HG02571 (cell line): Measurements from ENCODE around the gene RSU1.

Source experiments
- ATAC-seq: cut with Tn5 transposase; IDR thresholded peaks from one replicate; pipeline ENCODE4 v1.9.1; 2021; ENCODE audit warnings: mild to moderate bottlenecking, moderate library complexity; ENCODE audit not compliant: unreplicated experiment

The RSU1 gene

GRCh38 chr10:16544099-16544498 lies 273.1 kb downstream of the RSU1 start:
- no peak for ATAC-seq
